ENCODE results near the gene RALGDS. TPM values are rescaled to one million over a fixed set of nuclear protein-coding genes. Genes with fewer than 3 reads are reported as not detected.

The RALGDS gene
- total RNA-seq, 1 experiment from 2014 or later: 24.8 TPM

- Histone ChIP-seq H3K9me3 (ENCODE audit: insufficient read depth, low read depth) (no peaks in the 10 kb centered on the region), H3K27me3 (ENCODE audit: insufficient read depth, low read depth) (peaks cover 11% of the 10 kb centered on the region; the same call in 1 of the 2 replicates), H3K36me3 (ENCODE audit: low read depth) (no peaks in the 10 kb centered on the region), H2AFZ (no peak overlapping the region), H3K4me2 (no peak overlapping the region), H3K79me2 (ENCODE audit: low read depth) (no peaks in the 10 kb centered on the region), H3K27ac (no peak overlapping the region), H4K20me1 (ENCODE audit: insufficient read depth) (no peaks in the 10 kb centered on the region), H3F3A (ENCODE audit: insufficient read depth, low read depth) (peaks cover 2% of the 10 kb centered on the region; the same call in 1 of the 2 replicates), H3K9me2 (ENCODE audit: insufficient read depth) (no peaks in the 10 kb centered on the region), H3K4me3 (no peak overlapping the region), H3K4me1 (replicated peaks; ENCODE audit: insufficient read depth) (no peaks in the 10 kb centered on the region)
- no peak for DNase-seq
- TF ChIP-seq EZH2 (IDR thresholded peaks at IDR 0.05; ENCODE audit: low read depth): no peak
- TF ChIP-seq CTCF (conservative IDR thresholded peaks at IDR 0.05): no peak
- ChIA-PET CTCF (interaction anchor here (0.8 kb wide), 1 partner anchor 33 kb away, joined by 3 read pairs; no protein-coding TSS in a partner anchor), POLR2A (ENCODE audit: unreplicated experiment) (no interaction called here)
- BruUV-seq (replicated peaks): no TSS peak
- intact Hi-C loops (cut with micrococcal nuclease; ENCODE audit: unreplicated experiment): no loop called here
Observed at GRCh38 chr9:133155156-133155555, 34.1 kb upstream of the RALGDS start.

- Histone ChIP-seq H2AFZ (no peak overlapping the region), H3K4me3 (no peak overlapping the region), H3K27me3 (ENCODE audit: insufficient read depth, low read depth) (peaks cover 11% of the 10 kb centered on the region; the same call in 1 of the 2 replicates), H4K20me1 (ENCODE audit: insufficient read depth) (no peaks in the 10 kb centered on the region), H3F3A (ENCODE audit: insufficient read depth, low read depth) (peaks cover 10% of the 10 kb centered on the region; the same call in 1 of the 2 replicates), H3K9me3 (ENCODE audit: insufficient read depth, low read depth) (no peaks in the 10 kb centered on the region), H3K79me2 (ENCODE audit: low read depth) (no peaks in the 10 kb centered on the region), H3K36me3 (ENCODE audit: low read depth) (no peaks in the 10 kb centered on the region), H3K27ac (no peak overlapping the region), H3K4me1 (replicated peaks; ENCODE audit: insufficient read depth) (no peaks in the 10 kb centered on the region), H3K9me2 (ENCODE audit: insufficient read depth) (no peaks in the 10 kb centered on the region), H3K4me2 (no peak overlapping the region)
- ChIA-PET POLR2A (ENCODE audit: unreplicated experiment) (no interaction called here), CTCF (no interaction called here)
- no peak for TF ChIP-seq EZH2 (IDR thresholded peaks at IDR 0.05; ENCODE audit: low read depth)
- no peak for TF ChIP-seq CTCF (conservative IDR thresholded peaks at IDR 0.05)
- peak in 1 of 2 experiments; percentile 25 for DNase-seq
- no TSS peak for BruUV-seq (replicated peaks)
- intact Hi-C loops (cut with micrococcal nuclease; ENCODE audit: unreplicated experiment): no loop called here
Observed at GRCh38 chr9:133154097-133154989, 33.3 kb upstream of the RALGDS start.

GRCh38 chr9:133153227-133154096 lies 32.4 kb upstream of the RALGDS start:
- H3K79me2 ChIP-seq (ENCODE audit: low read depth): no peaks in the 10 kb centered on the region
- TF ChIP-seq EZH2 (IDR thresholded peaks at IDR 0.05; ENCODE audit: low read depth) (no peak), CTCF (conservative IDR thresholded peaks at IDR 0.05) (no peak)
- H3K4me1 ChIP-seq (replicated peaks; ENCODE audit: insufficient read depth): no peaks in the 10 kb centered on the region
- no peaks in the 10 kb centered on the region for H3K9me2 ChIP-seq (ENCODE audit: insufficient read depth)
- H2AFZ ChIP-seq: no peak overlapping the region
- H3K36me3 ChIP-seq (ENCODE audit: low read depth): no peaks in the 10 kb centered on the region
- ChIA-PET CTCF (no interaction called here), POLR2A (ENCODE audit: unreplicated experiment) (no interaction called here)
- peaks cover 4% of the 10 kb centered on the region; the same call in 1 of the 2 replicates for H3K27me3 ChIP-seq (ENCODE audit: insufficient read depth, low read depth)
- BruUV-seq (replicated peaks): no TSS peak
- no peak for DNase-seq
- no peaks in the 10 kb centered on the region for H3K9me3 ChIP-seq (ENCODE audit: insufficient read depth, low read depth)
- no peaks in the 10 kb centered on the region for H4K20me1 ChIP-seq (ENCODE audit: insufficient read depth)
- H3K4me3 ChIP-seq: no peak overlapping the region
- no peak overlapping the region for H3K4me2 ChIP-seq
- intact Hi-C loops (cut with micrococcal nuclease; ENCODE audit: unreplicated experiment): no loop called here
- peaks cover 13% of the 10 kb centered on the region; the same call in 1 of the 2 replicates for H3F3A ChIP-seq (ENCODE audit: insufficient read depth, low read depth)
- H3K27ac ChIP-seq: no peak overlapping the region

Measured in PC-9 (cell line).